B cell (primary cell): ENCODE results near the gene ZER1. TPM values are rescaled to one million over a fixed set of nuclear protein-coding genes. Genes with fewer than 3 reads are reported as not detected.

Source experiments
- ATAC-seq: fragments of 200-7000 bp; cut with Tn5 transposase; one replicate; pipeline ENCODE4 v1.10.0; 2021; ENCODE audit warnings: low read depth, mild to moderate bottlenecking, moderate number of reproducible peaks, moderate library complexity
- CTCF ChIA-PET: fragments of 350-600 bp; sonication (Branson Sonifier 250); formaldehyde crosslinking; loops from one replicate; lab custom pipeline; 2021; ENCODE audit warnings: antibody characterized with exemption, inconsistent platforms; lab: Charles Lee
- POLR2A ChIA-PET: fragments of 350-600 bp; sonication (Branson Sonifier 250); formaldehyde crosslinking; loops from one replicate; lab custom pipeline; 2021; ENCODE audit warnings: antibody characterized with exemption; lab: Charles Lee
- DNase-seq: peaks from one replicate; pipeline ENCODE4 v3.0.0; 2013
- H2AFZ ChIP-seq: 2 replicates; pipeline ENCODE4 v1.6.1; 2012; ENCODE audit warnings: mild to moderate bottlenecking, low read depth, low read length; ENCODE audit not compliant: insufficient read depth, poor library complexity, severe bottlenecking
- H3K27ac ChIP-seq, 2 donors: 1 replicate in 1 of 2; 2 replicates in 1 of 2; pipeline ENCODE4 v1.5.1; 2012 to 2013; ENCODE audit warnings: low read length in 2 of 2, mild to moderate bottlenecking in 2 of 2, moderate library complexity in 1 of 2
- H3K27me3 ChIP-seq, 4 experiments: fragments of 200-600 bp in 1 of 4; sonication (generic) in 1 of 4; replicated peaks in 1 of 4; 1 replicate in 2 of 4; 2 replicates in 2 of 4; pipeline versions ENCODE4 v1.6.1 to v1.7.0; 2013 to 2016; ENCODE audit warnings: low read length in 3 of 4, mild to moderate bottlenecking in 2 of 4, mixed read lengths in 1 of 4, moderate library complexity in 1 of 4; ENCODE audit not compliant: insufficient read depth in 4 of 4, control insufficient read depth in 3 of 4; ENCODE audit errors: control extremely low read depth in 1 of 4
- H3K36me3 ChIP-seq, 2 experiments: replicated peaks in 1 of 2; 1 replicate in 1 of 2; 2 replicates in 1 of 2; pipeline versions ENCODE4 v1.6.1 to v1.7.1; 2013; ENCODE audit warnings: low read length in 1 of 2; ENCODE audit not compliant: insufficient read depth in 2 of 2, control insufficient read depth in 1 of 2; ENCODE audit errors: control extremely low read depth in 1 of 2, extremely low read depth in 1 of 2
- H3K4me1 ChIP-seq, 2 donors: fragments of 200-600 bp in 1 of 2; sonication (generic) in 1 of 2; 1 replicate in 1 of 2; 2 replicates in 1 of 2; pipeline versions ENCODE4 v1.5.1 to v1.6.1; 2013 to 2017; ENCODE audit warnings: low read length in 2 of 2; ENCODE audit not compliant: control insufficient read depth in 2 of 2, insufficient read depth in 2 of 2
- H3K4me2 ChIP-seq: replicated peaks from 2 replicates; pipeline ENCODE3; 2012; ENCODE audit warnings: mild to moderate bottlenecking, low read depth, low read length; ENCODE audit not compliant: poor library complexity, severe bottlenecking
- H3K4me3 ChIP-seq, 5 experiments: fragments of 200-600 bp in 1 of 5; sonication (generic) in 1 of 5; 1 replicate in 3 of 5; 2 replicates in 2 of 5; pipeline versions ENCODE4 v1.5.1 to v1.7.0; 2011 to 2016; ENCODE audit warnings: low read length in 4 of 5, mild to moderate bottlenecking in 4 of 5, low read depth in 2 of 5, control low read depth in 1 of 5, moderate library complexity in 1 of 5; ENCODE audit not compliant: insufficient read depth in 1 of 5; ENCODE audit errors: control extremely low read depth in 1 of 5, extremely low read depth in 1 of 5
- H3K79me2 ChIP-seq: fragments of 200-600 bp; sonication (generic); one replicate; pipeline ENCODE4 v1.6.0; 2016; ENCODE audit warnings: low read length; ENCODE audit not compliant: control insufficient read depth, insufficient read depth
- H3K9ac ChIP-seq: fragments of 200-600 bp; sonication (generic); 2 replicates; pipeline ENCODE4 v1.6.1; 2017; ENCODE audit warnings: mild to moderate bottlenecking, low read length, moderate library complexity
- H3K9me3 ChIP-seq, 3 donors: one replicate each; pipeline versions ENCODE4 v1.6.1 to v1.7.1; 2013; ENCODE audit warnings: low read length in 2 of 3; ENCODE audit not compliant: control insufficient read depth in 2 of 3, insufficient read depth in 1 of 3; ENCODE audit errors: control extremely low read depth in 1 of 3
- H4K20me1 ChIP-seq: 2 replicates; pipeline ENCODE4 v1.6.0; 2012; ENCODE audit warnings: mild to moderate bottlenecking, low read length; ENCODE audit not compliant: insufficient read depth, control insufficient read depth, poor library complexity, severe bottlenecking
- H3K27ac Mint-ChIP-seq: one replicate; pipeline ENCODE4 v1.8.0; 2021; ENCODE audit warnings: mixed read lengths
- H3K27me3 Mint-ChIP-seq: one replicate; pipeline ENCODE4 v1.8.0; 2021; ENCODE audit warnings: mixed read lengths
- H3K4me1 Mint-ChIP-seq: one replicate; pipeline ENCODE4 v1.8.0; 2021; ENCODE audit warnings: mixed read lengths
- H3K4me3 Mint-ChIP-seq: one replicate; pipeline ENCODE4 v1.8.0; 2021; ENCODE audit warnings: mixed read lengths
- H3K9me3 Mint-ChIP-seq: one replicate; pipeline ENCODE4 v1.8.0; 2022; ENCODE audit warnings: mixed read lengths; ENCODE audit not compliant: insufficient read depth
- EZH2 ChIP-seq: IDR thresholded peaks from 2 replicates; pipeline ENCODE4 v1.6.1; 2012; ENCODE audit warnings: borderline replicate concordance, low read depth, mild to moderate bottlenecking, moderate library complexity, low read length; ENCODE audit not compliant: insufficient read depth, poor library complexity, severe bottlenecking
- WGBS: methylation state at CpG from one replicate; pipeline ENCODE4 v1.1.5; 2013; ENCODE audit warnings: missing lambda C conversion rate; ENCODE audit not compliant: insufficient coverage; 5-methylcytosine and 5-hydroxymethylcytosine counted together
- intact Hi-C: fragments of 100-400 bp; cut with micrococcal nuclease; formaldehyde crosslinking; loops from one replicate; pipeline ENCODE4 v1.10.0; 2022
- polyA plus RNA-seq: library from polyadenylated mRNA; depleted of rRNA; stranded (reverse); fragments of >200 nt; gene quantifications from 2 replicates; pipeline ENCODE4 v1.2.3, GENCODE V29; 2012
- total RNA-seq, 2 donors: library from RNA; stranded (reverse); fragments of 120-200 nt in 1 of 2; gene quantifications; 1 replicate in 1 of 2; 2 replicates in 1 of 2; pipeline versions ENCODE4 v1.2.3 to v1.2.4, GENCODE V29; 2013 to 2022
- TF ChIP-seq, protein P1 (sequence below): fragments of 200-600 bp; IDR thresholded peaks from one replicate; pipeline ENCODE4 v1.8.0; 2022; ENCODE audit warnings: antibody characterized with exemption, mild to moderate bottlenecking

ZER1 gene
- total and polyA plus RNA-seq, 2 donors (not counting 1 experiment from before 2014, with no cell fraction given) = 26.9 to 42.2 TPM

- DNase-seq (no peak), ATAC-seq (peak; percentile 25)
- H3K4me2 ChIP-seq = peak overlapping the region; percentile 73
- H3K27ac Mint-ChIP-seq = peak overlapping the region; percentile 67
- peaks cover 77% of the 10 kb centered on the region for H3K79me2 ChIP-seq
- peaks cover 57% of the 10 kb centered on the region for H3K4me1 Mint-ChIP-seq
- H3K9me3 Mint-ChIP-seq = no peaks in the 10 kb centered on the region
- H3K27me3 Mint-ChIP-seq = no peaks in the 10 kb centered on the region
- H3K4me3 ChIP-seq = peak overlapping the region in 4 of 5 experiments; percentile 39 to 76 (median 61)
- ChIA-PET CTCF (interaction anchor here (1.3 to 4.3 kb wide), 4 partner anchors 12 to 239 kb away, joined by 3 to 13 read pairs (median 4); partner anchors contain the start of gene PKN3), POLR2A (interaction anchor here (0.5 to 1.9 kb wide), 8 partner anchors 9 to 835 kb away, joined by 3 to 8 read pairs (median 5); partner anchors contain the start of genes DYNC2I2, ENDOG and ENG)
- peaks cover 32% of the 10 kb centered on the region for H4K20me1 ChIP-seq
- peaks cover 13 to 34% of the 10 kb centered on the region in 2 experiments for H3K36me3 ChIP-seq
- under 1% methylated on average over 64 of the region's 80 CpGs for WGBS
- H3K9me3 ChIP-seq = no peaks in the 10 kb centered on the region
- intact Hi-C loops = loop anchor here (1.0 to 5.0 kb wide), 8 partner anchors 33 to 232 kb away; partner anchors contain the start of genes DYNC2I2, ENDOG, ODF2 and SPOUT1
- peak overlapping the region; percentile 53 for H2AFZ ChIP-seq
- peak overlapping the region; percentile 89 for H3K4me3 Mint-ChIP-seq
- no peaks in the 10 kb centered on the region for H3K27me3 ChIP-seq
- peaks cover 47 to 57% of the 10 kb centered on the region in 2 donors for H3K4me1 ChIP-seq
- H3K9ac ChIP-seq = peak overlapping the region; percentile 65
- H3K27ac ChIP-seq = peak overlapping the region; percentile 38 to 74
- TF ChIP-seq, protein P1, sequence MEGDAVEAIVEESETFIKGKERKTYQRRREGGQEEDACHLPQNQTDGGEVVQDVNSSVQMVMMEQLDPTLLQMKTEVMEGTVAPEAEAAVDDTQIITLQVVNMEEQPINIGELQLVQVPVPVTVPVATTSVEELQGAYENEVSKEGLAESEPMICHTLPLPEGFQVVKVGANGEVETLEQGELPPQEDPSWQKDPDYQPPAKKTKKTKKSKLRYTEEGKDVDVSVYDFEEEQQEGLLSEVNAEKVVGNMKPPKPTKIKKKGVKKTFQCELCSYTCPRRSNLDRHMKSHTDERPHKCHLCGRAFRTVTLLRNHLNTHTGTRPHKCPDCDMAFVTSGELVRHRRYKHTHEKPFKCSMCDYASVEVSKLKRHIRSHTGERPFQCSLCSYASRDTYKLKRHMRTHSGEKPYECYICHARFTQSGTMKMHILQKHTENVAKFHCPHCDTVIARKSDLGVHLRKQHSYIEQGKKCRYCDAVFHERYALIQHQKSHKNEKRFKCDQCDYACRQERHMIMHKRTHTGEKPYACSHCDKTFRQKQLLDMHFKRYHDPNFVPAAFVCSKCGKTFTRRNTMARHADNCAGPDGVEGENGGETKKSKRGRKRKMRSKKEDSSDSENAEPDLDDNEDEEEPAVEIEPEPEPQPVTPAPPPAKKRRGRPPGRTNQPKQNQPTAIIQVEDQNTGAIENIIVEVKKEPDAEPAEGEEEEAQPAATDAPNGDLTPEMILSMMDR = no peak
- TF ChIP-seq EZH2 = no peak
Observed at GRCh38 chr9:128689293-128689774, 82.4 kb downstream of the ZER1 start.
